OCI-LY1 (cell line): ENCODE results near the gene ARHGAP10.

Source experiments
- EZH2 ChIP-seq: fragments of 200-600 bp; sonication (generic), shearing (Covaris generic); IDR thresholded peaks from 2 replicates; pipeline ENCODE4 v1.8.0; 2017; ENCODE audit warnings: borderline replicate concordance, mixed run types, mild to moderate bottlenecking, antibody characterized with exemption, low read length, moderate library complexity, mixed read lengths
- TF ChIP-seq, protein P1 (sequence below): fragments of 200-600 bp; sonication (generic), shearing (Covaris generic); IDR thresholded peaks from 2 replicates; pipeline ENCODE4 v1.5.1; 2017; ENCODE audit warnings: mild to moderate bottlenecking, antibody characterized with exemption, low read length, moderate library complexity, mixed read lengths

DNA sequence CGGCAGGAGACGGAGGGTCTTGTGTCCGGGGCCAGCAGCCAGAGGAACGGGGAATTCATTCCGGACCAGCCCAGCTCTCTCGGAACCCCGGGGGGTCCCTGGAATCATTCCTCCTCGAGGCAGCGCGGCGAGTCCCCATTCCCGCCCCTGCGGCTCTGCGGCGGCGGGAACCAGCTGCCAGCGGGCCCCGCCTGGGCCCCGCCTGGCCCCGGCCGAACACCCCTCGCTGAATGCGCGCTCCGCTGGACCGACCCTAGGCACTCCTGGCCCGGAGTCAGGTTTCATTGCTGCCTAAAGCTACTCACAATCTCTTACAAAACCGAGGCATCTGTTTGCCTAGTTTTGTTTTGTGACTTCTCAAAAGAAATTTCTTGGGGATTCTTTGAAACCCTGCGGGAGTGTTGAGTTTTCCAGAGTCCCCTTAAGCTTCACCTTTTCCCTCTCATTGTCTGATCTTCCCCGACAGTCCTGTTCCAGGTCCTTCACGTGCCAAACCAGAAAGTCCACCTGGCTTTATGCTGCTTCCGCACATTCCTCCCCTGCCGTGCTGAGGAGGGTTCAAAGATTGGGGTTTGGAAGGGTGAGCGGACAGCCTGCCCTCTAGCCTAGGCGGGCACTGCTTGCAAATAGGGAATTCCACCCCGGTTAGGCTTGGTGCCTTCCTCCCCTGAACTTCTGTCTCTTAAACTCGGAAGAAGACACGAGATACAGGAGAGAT, 789 bp downstream of the ARHGAP10 start:
- TF ChIP-seq, protein P1, sequence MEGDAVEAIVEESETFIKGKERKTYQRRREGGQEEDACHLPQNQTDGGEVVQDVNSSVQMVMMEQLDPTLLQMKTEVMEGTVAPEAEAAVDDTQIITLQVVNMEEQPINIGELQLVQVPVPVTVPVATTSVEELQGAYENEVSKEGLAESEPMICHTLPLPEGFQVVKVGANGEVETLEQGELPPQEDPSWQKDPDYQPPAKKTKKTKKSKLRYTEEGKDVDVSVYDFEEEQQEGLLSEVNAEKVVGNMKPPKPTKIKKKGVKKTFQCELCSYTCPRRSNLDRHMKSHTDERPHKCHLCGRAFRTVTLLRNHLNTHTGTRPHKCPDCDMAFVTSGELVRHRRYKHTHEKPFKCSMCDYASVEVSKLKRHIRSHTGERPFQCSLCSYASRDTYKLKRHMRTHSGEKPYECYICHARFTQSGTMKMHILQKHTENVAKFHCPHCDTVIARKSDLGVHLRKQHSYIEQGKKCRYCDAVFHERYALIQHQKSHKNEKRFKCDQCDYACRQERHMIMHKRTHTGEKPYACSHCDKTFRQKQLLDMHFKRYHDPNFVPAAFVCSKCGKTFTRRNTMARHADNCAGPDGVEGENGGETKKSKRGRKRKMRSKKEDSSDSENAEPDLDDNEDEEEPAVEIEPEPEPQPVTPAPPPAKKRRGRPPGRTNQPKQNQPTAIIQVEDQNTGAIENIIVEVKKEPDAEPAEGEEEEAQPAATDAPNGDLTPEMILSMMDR: no peak
- TF ChIP-seq EZH2: no peak
